Keratinocyte (primary cell): Measurements from ENCODE around the gene MICA. TPM values are rescaled to one million over a fixed set of nuclear protein-coding genes. Genes with fewer than 3 reads are reported as not detected.

Experiments used
- DNase-seq: peaks from one replicate; pipeline ENCODE4 v3.0.0-alpha.2; 2011; ENCODE audit warnings: low read depth, missing footprints, low spot score
- FAIRE-seq: peaks from 2 replicates; lab custom pipeline; 2011; peaks lifted over from hg19 to GRCh38; lab: Jason Lieb, UNC
- H2AFZ ChIP-seq: 2 replicates; pipeline ENCODE4 v1.6.0; 2012; ENCODE audit warnings: low read length, control low read depth, inconsistent platforms; ENCODE audit not compliant: control insufficient read depth
- H3K27ac ChIP-seq: 2 replicates; pipeline ENCODE4 v1.5.1; 2011; ENCODE audit warnings: low read length; ENCODE audit not compliant: control insufficient read depth, insufficient read depth
- H3K27me3 ChIP-seq: 3 replicates; pipeline ENCODE4 v1.6.0; 2011; ENCODE audit warnings: low read length; ENCODE audit not compliant: control insufficient read depth, insufficient read depth; ENCODE audit errors: extremely low read depth
- H3K36me3 ChIP-seq, 2 experiments: 2 replicates in 1 of 2; 3 replicates in 1 of 2; pipeline ENCODE4 v1.5.1; 2011; ENCODE audit warnings: low read length in 2 of 2, mild to moderate bottlenecking in 1 of 2; ENCODE audit not compliant: control insufficient read depth in 2 of 2, insufficient read depth in 2 of 2; ENCODE audit errors: extremely low read depth in 1 of 2
- H3K4me1 ChIP-seq: 3 replicates; pipeline ENCODE4 v1.5.1; 2011; ENCODE audit warnings: low read length; ENCODE audit not compliant: control insufficient read depth, insufficient read depth; ENCODE audit errors: extremely low read depth
- H3K4me2 ChIP-seq: 3 replicates; pipeline ENCODE4 v1.6.0; 2011; ENCODE audit warnings: low read depth, low read length; ENCODE audit not compliant: control insufficient read depth, insufficient read depth; ENCODE audit errors: extremely low read depth
- H3K4me3 ChIP-seq, 3 experiments: fragments of 200-600 bp in 1 of 3; sonication (generic) in 1 of 3; 2 replicates in 2 of 3; 3 replicates in 1 of 3; pipeline ENCODE4 v1.5.1; 2011 to 2016; ENCODE audit warnings: low read length in 3 of 3, mild to moderate bottlenecking in 3 of 3, control low read depth in 2 of 3, inconsistent platforms in 1 of 3, low read depth in 1 of 3, mixed read lengths in 1 of 3, mixed run types in 1 of 3, moderate library complexity in 1 of 3; ENCODE audit not compliant: control insufficient read depth in 2 of 3, insufficient read depth in 2 of 3; ENCODE audit errors: extremely low read depth in 1 of 3
- H3K79me2 ChIP-seq: 2 replicates; pipeline ENCODE4 v1.6.0; 2012; ENCODE audit warnings: low read length; ENCODE audit not compliant: control insufficient read depth, insufficient read depth
- H3K9ac ChIP-seq: 3 replicates; pipeline ENCODE4 v1.6.0; 2011; ENCODE audit warnings: low read length; ENCODE audit not compliant: control insufficient read depth, insufficient read depth; ENCODE audit errors: extremely low read depth
- H3K9me1 ChIP-seq: 3 replicates; pipeline ENCODE4 v1.6.0; 2011; ENCODE audit warnings: low read length; ENCODE audit not compliant: control insufficient read depth, insufficient read depth; ENCODE audit errors: extremely low read depth
- H3K9me3 ChIP-seq: 2 replicates; pipeline ENCODE4 v1.5.1; 2012; ENCODE audit warnings: low read depth, low read length; ENCODE audit not compliant: control insufficient read depth
- H4K20me1 ChIP-seq: 3 replicates; pipeline ENCODE4 v1.6.0; 2011; ENCODE audit warnings: low read length; ENCODE audit not compliant: control insufficient read depth, insufficient read depth; ENCODE audit errors: extremely low read depth
- EZH2 ChIP-seq: IDR thresholded peaks from one replicate; pipeline ENCODE4 v1.6.1; 2012; ENCODE audit warnings: inconsistent platforms, mild to moderate bottlenecking, low read length, moderate library complexity
- dilution Hi-C: fragments of 300-500 bp; cut with MboI; formaldehyde crosslinking; loops from one replicate; pipeline ENCODE4 v1.7.0; 2020; ENCODE audit warnings: low sequenced_read_pairs; ENCODE audit not compliant: extremely low pct_ligation_motif_present
- polyA plus RNA-seq, 5 experiments: library from polyadenylated mRNA; depleted of rRNA in 3 of 5; stranded (reverse) in 3 of 5; stranded (forward) in 1 of 5; unstranded in 1 of 5; fragments of >200 nt; gene quantifications; 1 replicate in 1 of 5; 2 replicates in 3 of 5; 3 replicates in 1 of 5; pipeline versions ENCODE4 v1.2.1 to v1.2.3, GENCODE V29; 2011 to 2012; ENCODE audit warnings: missing spikeins in 2 of 5, low read depth in 1 of 5, low replicate concordance in 1 of 5
- TF ChIP-seq, protein P1 (sequence below), 3 experiments: IDR thresholded peaks in 1 of 3; conservative IDR thresholded peaks in 1 of 3; optimal IDR thresholded peaks in 1 of 3; 2 replicates in 2 of 3; 3 replicates in 1 of 3; pipeline versions ENCODE3 to v1.5.1; 2011; ENCODE audit warnings: low read length in 3 of 3, mild to moderate bottlenecking in 3 of 3, moderate library complexity in 2 of 3, control low read depth in 1 of 3, inconsistent platforms in 1 of 3; ENCODE audit not compliant: insufficient read depth in 2 of 3; ENCODE audit errors: extremely low read depth in 1 of 3

The MICA gene
- polyA plus RNA-seq, 1 donor (not counting 4 experiments of a cell fraction or from before 2014, with no cell fraction given): 59.9 TPM

DNA sequence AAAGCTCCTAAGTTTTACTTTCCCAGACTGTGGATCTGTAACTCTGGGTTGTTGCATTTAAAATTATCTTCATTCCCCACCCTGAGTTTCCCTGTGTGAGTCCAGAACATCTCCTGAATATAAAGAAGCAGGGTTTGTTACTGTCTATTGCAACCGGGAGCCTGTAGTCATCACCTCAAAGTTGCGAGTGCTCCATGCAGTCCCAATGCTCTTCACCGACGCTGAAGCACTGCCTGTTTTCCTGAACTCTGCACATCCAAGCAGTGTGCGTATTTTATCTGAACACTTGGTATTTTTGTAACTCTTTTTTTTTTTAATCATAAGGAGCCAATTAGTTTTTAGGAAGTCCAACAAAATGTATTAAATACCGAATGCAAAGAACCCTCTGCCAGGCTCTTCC is 45.5 kb upstream of the MICA start:
- FAIRE-seq (no peak), DNase-seq (no peak)
- no peaks in the 10 kb centered on the region for H3K9me1 ChIP-seq
- TF ChIP-seq, protein P1, sequence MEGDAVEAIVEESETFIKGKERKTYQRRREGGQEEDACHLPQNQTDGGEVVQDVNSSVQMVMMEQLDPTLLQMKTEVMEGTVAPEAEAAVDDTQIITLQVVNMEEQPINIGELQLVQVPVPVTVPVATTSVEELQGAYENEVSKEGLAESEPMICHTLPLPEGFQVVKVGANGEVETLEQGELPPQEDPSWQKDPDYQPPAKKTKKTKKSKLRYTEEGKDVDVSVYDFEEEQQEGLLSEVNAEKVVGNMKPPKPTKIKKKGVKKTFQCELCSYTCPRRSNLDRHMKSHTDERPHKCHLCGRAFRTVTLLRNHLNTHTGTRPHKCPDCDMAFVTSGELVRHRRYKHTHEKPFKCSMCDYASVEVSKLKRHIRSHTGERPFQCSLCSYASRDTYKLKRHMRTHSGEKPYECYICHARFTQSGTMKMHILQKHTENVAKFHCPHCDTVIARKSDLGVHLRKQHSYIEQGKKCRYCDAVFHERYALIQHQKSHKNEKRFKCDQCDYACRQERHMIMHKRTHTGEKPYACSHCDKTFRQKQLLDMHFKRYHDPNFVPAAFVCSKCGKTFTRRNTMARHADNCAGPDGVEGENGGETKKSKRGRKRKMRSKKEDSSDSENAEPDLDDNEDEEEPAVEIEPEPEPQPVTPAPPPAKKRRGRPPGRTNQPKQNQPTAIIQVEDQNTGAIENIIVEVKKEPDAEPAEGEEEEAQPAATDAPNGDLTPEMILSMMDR (optimal IDR thresholded peaks at IDR 0.05 in 1 of 3, IDR thresholded peaks at IDR 0.05 in 1 of 3, conservative IDR thresholded peaks at IDR 0.05 in 1 of 3; ENCODE audit: extremely low read depth in 1 of 3, insufficient read depth in 2 of 3, low read length in 3 of 3): no peak
- TF ChIP-seq EZH2: no peak
- peaks cover 19% of the 10 kb centered on the region for H3K27me3 ChIP-seq
- no peak overlapping the region for H3K4me3 ChIP-seq
- H3K4me1 ChIP-seq: peaks cover 9% of the 10 kb centered on the region
- peaks cover 0 to 7% of the 10 kb centered on the region in 2 experiments for H3K36me3 ChIP-seq
- dilution Hi-C loops: no loop called here
- H3K9ac ChIP-seq: peak overlapping the region; percentile 75
- H3K4me2 ChIP-seq: no peak overlapping the region
- H3K27ac ChIP-seq: no peak overlapping the region
- no peaks in the 10 kb centered on the region for H3K9me3 ChIP-seq
- H2AFZ ChIP-seq: peak overlapping the region; percentile 91
- H3K79me2 ChIP-seq: no peaks in the 10 kb centered on the region
- H4K20me1 ChIP-seq: no peaks in the 10 kb centered on the region

DNA sequence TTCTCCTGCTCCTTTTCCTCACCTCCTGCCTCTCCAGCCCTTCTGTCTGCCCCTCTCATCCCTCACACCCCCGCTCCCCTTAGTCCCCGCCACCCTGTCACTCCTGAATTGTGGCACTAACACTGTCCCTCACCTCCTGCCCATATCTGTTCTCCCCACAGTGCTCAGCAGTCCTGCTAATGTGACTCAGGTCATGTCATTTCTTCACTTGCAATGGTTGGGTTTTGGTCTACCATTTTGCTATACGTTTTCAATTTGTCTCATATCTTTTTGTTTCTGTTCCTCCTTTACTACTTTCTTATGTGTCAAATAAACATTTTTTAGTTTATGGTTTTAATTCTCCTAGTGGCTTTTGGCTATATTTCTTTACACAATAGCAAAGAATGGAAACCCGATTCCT is 45.1 kb upstream of the MICA start:
- H3K4me1 ChIP-seq: peaks cover 9% of the 10 kb centered on the region
- dilution Hi-C loops: no loop called here
- no peak overlapping the region for H3K9ac ChIP-seq
- no peak for TF ChIP-seq EZH2
- TF ChIP-seq, protein P1 (optimal IDR thresholded peaks at IDR 0.05 in 1 of 3, IDR thresholded peaks at IDR 0.05 in 1 of 3, conservative IDR thresholded peaks at IDR 0.05 in 1 of 3; ENCODE audit: extremely low read depth in 1 of 3, insufficient read depth in 2 of 3, low read length in 3 of 3): no peak
- no peak overlapping the region for H2AFZ ChIP-seq
- no peaks in the 10 kb centered on the region for H3K9me1 ChIP-seq
- H3K27me3 ChIP-seq: peaks cover 19% of the 10 kb centered on the region
- no peaks in the 10 kb centered on the region for H3K79me2 ChIP-seq
- no peak overlapping the region for H3K4me2 ChIP-seq
- H3K9me3 ChIP-seq: no peaks in the 10 kb centered on the region
- FAIRE-seq: no peak
- H3K27ac ChIP-seq: no peak overlapping the region
- no peak overlapping the region for H3K4me3 ChIP-seq
- no peaks in the 10 kb centered on the region for H4K20me1 ChIP-seq
- H3K36me3 ChIP-seq: peaks cover 0 to 7% of the 10 kb centered on the region in 2 experiments
- no peak for DNase-seq
